K562 (cell line): ENCODE measurements around the gene CLSTN2. TPM values are rescaled to one million over a fixed set of nuclear protein-coding genes. Genes with fewer than 3 reads are reported as not detected.

Experiments
- ATAC-seq: fragments of 200-7000 bp; cut with Tn5 transposase; 3 replicates; pipeline ENCODE4 v1.9.1; 2020; ENCODE audit warnings: moderate library complexity
- BruUV-seq: library from RNA; stranded (reverse); fragments of 400-500 nt; replicated peaks from 2 replicates; lab custom pipeline; 2021; lab: Mats Ljungman, UMichigan
- CTCF ChIA-PET: fragments of 300-600 bp; formaldehyde crosslinking; extraction: SDS; loops from one replicate; lab custom pipeline; 2021; ENCODE audit warnings: low intra/inter-chr PET ratio; lab: Yijun Ruan, JAX
- POLR2A ChIA-PET: fragments of 300-600, 350-650 bp; sonication (Branson Sonifier 250); formaldehyde crosslinking; extraction: SDS; loops from one replicate; lab custom pipeline; 2021; ENCODE audit warnings: antibody characterized with exemption, inconsistent platforms; lab: Yijun Ruan, JAX
- DNase-seq, 4 experiments: peaks; one replicate each; pipeline versions ENCODE4 v3.0.0 to v3.0.0-alpha.2; 2011 to 2018; ENCODE audit warnings: low spot score in 3 of 4, mixed read lengths in 3 of 4; ENCODE audit errors: extremely low read depth in 1 of 4
- FAIRE-seq: peaks from 2 replicates; lab custom pipeline; 2011; peaks lifted over from hg19 to GRCh38; lab: Jason Lieb, UNC
- H2AFZ ChIP-seq: 2 replicates; pipeline ENCODE4 v1.6.0; 2011; ENCODE audit warnings: low read depth, low read length, control low read depth, inconsistent platforms
- H3K27ac ChIP-seq: fragments of 200-600 bp; 3 replicates; pipeline ENCODE4 v1.8.0; 2011; ENCODE audit warnings: low read depth, mild to moderate bottlenecking, control low read depth, inconsistent platforms, low read length, moderate library complexity, mixed read lengths; ENCODE audit errors: extremely low read depth
- H3K27me3 ChIP-seq, 2 experiments: fragments of 300-600 bp in 1 of 2; 2 replicates in 1 of 2; 3 replicates in 1 of 2; pipeline versions ENCODE4 v1.6.0 to v1.8.0; 2011; ENCODE audit warnings: inconsistent platforms in 2 of 2, low read length in 2 of 2, mild to moderate bottlenecking in 1 of 2, mixed read lengths in 1 of 2, moderate library complexity in 1 of 2; ENCODE audit not compliant: control insufficient read depth in 2 of 2, insufficient read depth in 2 of 2
- H3K36me3 ChIP-seq: fragments of 300-600 bp; 3 replicates; pipeline ENCODE4 v1.8.0; 2011; ENCODE audit warnings: mild to moderate bottlenecking, low read length, inconsistent platforms; ENCODE audit not compliant: control insufficient read depth, insufficient read depth
- H3K4me1 ChIP-seq, 2 experiments: fragments of 200-600 bp in 1 of 2; replicated peaks in 1 of 2; 2 replicates in 1 of 2; 3 replicates in 1 of 2; pipeline versions ENCODE4 v1.5.1 to v1.8.0; 2011; ENCODE audit warnings: inconsistent platforms in 2 of 2, low read length in 2 of 2, mild to moderate bottlenecking in 1 of 2, mixed read lengths in 1 of 2, moderate library complexity in 1 of 2; ENCODE audit not compliant: control insufficient read depth in 2 of 2, insufficient read depth in 2 of 2
- H3K4me2 ChIP-seq: 2 replicates; pipeline ENCODE4 v1.6.1; 2011; ENCODE audit warnings: low read length, control low read depth, inconsistent platforms, mixed read lengths; ENCODE audit not compliant: insufficient read depth
- H3K4me3 ChIP-seq: fragments of 200-600 bp; sonication (generic), shearing (Covaris generic); 2 replicates; pipeline ENCODE4 v1.5.1; 2016; ENCODE audit warnings: control low read depth, inconsistent platforms
- H3K79me2 ChIP-seq: fragments of 200-600 bp; 3 replicates; pipeline ENCODE4 v1.8.0; 2011; ENCODE audit warnings: low read length, inconsistent platforms; ENCODE audit not compliant: control insufficient read depth, insufficient read depth
- H3K9ac ChIP-seq, 2 experiments: 2 replicates each; pipeline versions ENCODE4 v1.6.0 to v1.6.1; 2011; ENCODE audit warnings: low read depth in 2 of 2, low read length in 2 of 2, control low read depth in 1 of 2, inconsistent platforms in 1 of 2, mild to moderate bottlenecking in 1 of 2, mixed read lengths in 1 of 2; ENCODE audit not compliant: insufficient read depth in 1 of 2
- H3K9me1 ChIP-seq: one replicate; pipeline ENCODE4 v1.6.0; 2011; ENCODE audit warnings: inconsistent platforms, mild to moderate bottlenecking, low read length, moderate library complexity; ENCODE audit not compliant: control insufficient read depth, insufficient read depth
- H3K9me3 ChIP-seq: replicated peaks from 2 replicates; pipeline ENCODE4 v1.5.1; 2011; ENCODE audit warnings: low read depth, low read length, inconsistent platforms; ENCODE audit not compliant: control insufficient read depth, insufficient read depth
- H4K20me1 ChIP-seq: replicated peaks from 2 replicates; pipeline ENCODE4 v1.6.1; 2011; ENCODE audit warnings: low read length, inconsistent platforms, mixed read lengths; ENCODE audit not compliant: control insufficient read depth, insufficient read depth
- BCL6 ChIP-seq: fragments of 250-450 bp; sonication (Bioruptor Pico); IDR thresholded peaks from 2 replicates; pipeline ENCODE4 v1.4.0; 2020
- CBFA2T3 ChIP-seq: fragments of 450-650 bp; IDR thresholded peaks from 2 replicates; pipeline ENCODE4 v1.6.1; 2017
- CBX2 ChIP-seq: fragments of 200-600 bp; sonication (generic); IDR thresholded peaks from one replicate; pipeline ENCODE4 v1.6.1; 2012; ENCODE audit warnings: mild to moderate bottlenecking, low read length, inconsistent platforms; ENCODE audit not compliant: insufficient read depth, poor library complexity, severe bottlenecking
- FOXP1 ChIP-seq: sonication (generic); formaldehyde crosslinking; IDR thresholded peaks from 2 replicates; pipeline ENCODE4 v1.8.0; 2022; ENCODE audit warnings: mild to moderate bottlenecking, missing genetic modification reagents
- GTF2F1 ChIP-seq: IDR thresholded peaks from 2 replicates; pipeline ENCODE4 v1.6.1; 2011; ENCODE audit warnings: low read depth, low read length, improper control_type of control experiment
- MYBL2 ChIP-seq, 2 experiments: fragments of 450-650 bp in 1 of 2; sonication (generic) in 1 of 2; formaldehyde crosslinking in 1 of 2; IDR thresholded peaks; 2 replicates each; pipeline versions ENCODE4 v1.6.1 to v1.8.1; 2017 to 2022; ENCODE audit warnings: borderline replicate concordance in 1 of 2, inconsistent platforms in 1 of 2, low read depth in 1 of 2, mild to moderate bottlenecking in 1 of 2, missing genetic modification reagents in 1 of 2, moderate library complexity in 1 of 2
- MYC ChIP-seq, 2 experiments: fragments of 250-450 bp in 1 of 2; sonication (Bioruptor Pico) in 1 of 2; IDR thresholded peaks; 2 replicates each; pipeline versions ENCODE4 v1.5.1 to v1.6.1; 2012 to 2021; ENCODE audit warnings: low read depth in 2 of 2, borderline replicate concordance in 1 of 2, improper control_type of control experiment in 1 of 2, low read length in 1 of 2, mild to moderate bottlenecking in 1 of 2, moderate library complexity in 1 of 2
- NONO ChIP-seq, 2 experiments: fragments of 200-400 bp in 1 of 2; fragments of 450-650 bp in 1 of 2; formaldehyde crosslinking in 1 of 2; IDR thresholded peaks; 2 replicates each; pipeline ENCODE4 v1.6.1; 2017; ENCODE audit warnings: low read depth in 2 of 2, mild to moderate bottlenecking in 2 of 2, moderate library complexity in 2 of 2, low read length in 1 of 2
- SMARCE1 ChIP-seq: fragments of 450-650 bp; IDR thresholded peaks from 2 replicates; pipeline ENCODE4 v1.7.1; 2016; ENCODE audit warnings: mild to moderate bottlenecking
- WGBS: fragments of 100-300 bp; shearing (Covaris generic); methylation state at CpG from one replicate; pipeline ENCODE4 v1.1.6; 2016; ENCODE audit warnings: low coverage, mixed read lengths; ENCODE audit not compliant: insufficient coverage; ENCODE audit errors: missing lambda C conversion rate; 5-methylcytosine and 5-hydroxymethylcytosine counted together
- in situ Hi-C: fragments of 300-500 bp; cut with MboI; formaldehyde crosslinking; loops from 4 replicates; pipeline ENCODE4 v1.15.0; 2018; ENCODE audit warnings: inconsistent platforms, mixed read lengths
- intact Hi-C: fragments of 100-400 bp; cut with micrococcal nuclease; formaldehyde crosslinking; loops from 2 replicates; pipeline ENCODE4 v1.14.2; 2022
- polyA plus RNA-seq, 8 experiments: library from polyadenylated mRNA; depleted of rRNA in 4 of 8; stranded (reverse) in 5 of 8; unstranded in 3 of 8; fragments of >200 nt; fragmentation: Nextera tagmentation in 2 of 8; fragmentation: Illumina TruSeq in 1 of 8; extraction: Ambion mirVana in 2 of 8; extraction: Trizol in 1 of 8; gene quantifications; 2 replicates each; pipeline versions ENCODE4 v1.2.1 to v1.2.3, GENCODE V29; 2011 to 2014; ENCODE audit warnings: inconsistent platforms in 1 of 8, missing spikeins in 1 of 8
- total RNA-seq, 7 experiments: library from RNA; depleted of rRNA in 6 of 7; stranded (reverse); fragments of >200 nt in 6 of 7; fragmentation: Illumina TruSeq in 2 of 7; extraction: Trizol in 2 of 7; gene quantifications; 2 replicates each; pipeline versions ENCODE4 v1.2.1 to v1.2.3, GENCODE V29; 2011 to 2021; ENCODE audit warnings: low replicate concordance in 1 of 7
- TF ChIP-seq, protein P1 (sequence below), 2 experiments: fragments of 450-650 bp in 1 of 2; IDR thresholded peaks; 2 replicates each; pipeline ENCODE4 v1.6.1; 2011 to 2017; ENCODE audit warnings: low read depth in 2 of 2, antibody characterized with exemption in 1 of 2, borderline replicate concordance in 1 of 2, low read length in 1 of 2, mild to moderate bottlenecking in 1 of 2, mixed read lengths in 1 of 2; ENCODE audit not compliant: control insufficient read depth in 1 of 2
- TF ChIP-seq, protein P2 (sequence below): fragments of 450-650 bp; IDR thresholded peaks from 2 replicates; pipeline ENCODE4 v1.6.1; 2017; ENCODE audit warnings: antibody characterized with exemption

CLSTN2 gene
- total and polyA plus RNA-seq, 9 of the 15 experiments (the other 6 are each of a cell fraction or from before 2014, with no cell fraction given), result 0.02 to 0.04 (median 0.04) TPM; not detected in 6

DNA sequence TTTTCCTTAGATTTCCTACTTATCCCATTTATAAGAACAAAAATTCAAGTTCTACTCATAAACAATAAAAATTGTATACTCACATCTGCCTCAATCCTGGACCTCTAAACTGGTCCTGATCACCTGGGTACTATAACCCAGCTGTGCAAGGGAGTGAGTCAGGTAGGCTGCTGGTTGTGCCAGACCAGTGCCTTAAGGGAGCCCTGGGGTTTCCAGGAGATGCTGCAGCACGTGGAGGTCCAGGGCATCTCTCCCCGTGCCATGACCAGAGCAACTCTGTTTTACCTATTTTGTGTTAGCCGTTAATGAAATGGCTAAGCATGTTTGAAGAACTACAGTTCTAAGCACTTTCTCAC is 602.7 kb downstream of the CLSTN2 start (continued):
- TF ChIP-seq MYBL2 (IDR thresholded peaks at IDR 0.05; ENCODE audit: low read depth) (no peak), MYBL2 (CRISPR knock-in tag; IDR thresholded peaks at IDR 0.05; ENCODE audit: borderline replicate concordance) (no peak), NONO (IDR thresholded peaks at IDR 0.05; ENCODE audit: low read depth in 2 of 2, low read length in 1 of 2) (no peak), CBFA2T3 (no peak)

DNA sequence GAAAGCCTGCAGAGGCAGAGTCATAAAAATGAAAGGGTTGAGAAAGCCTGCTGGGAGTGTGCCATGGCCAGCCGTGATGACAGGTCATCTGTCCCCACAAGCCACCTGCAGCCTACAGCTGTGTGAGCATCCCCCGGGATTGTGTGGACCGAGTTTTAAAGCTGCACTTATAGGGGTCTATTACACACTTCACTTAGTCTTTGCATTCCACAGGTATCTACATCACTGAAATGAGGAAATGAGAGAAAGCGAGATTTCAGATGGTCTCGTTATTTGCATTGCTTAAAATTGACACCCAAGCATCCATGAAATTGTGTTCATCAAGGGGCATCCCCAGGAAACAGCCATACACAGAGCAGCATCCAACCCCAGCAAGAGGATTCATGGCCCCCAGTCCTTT is 605.3 kb downstream of the CLSTN2 start:
- TF ChIP-seq SMARCE1 (no peak), BCL6 (CRISPR knock-in tag) (no peak), MYC (IDR thresholded peaks at IDR 0.05; ENCODE audit: low read depth, low read length) (no peak), MYC (CRISPR knock-in tag; IDR thresholded peaks at IDR 0.05; ENCODE audit: borderline replicate concordance, low read depth) (no peak), FOXP1 (CRISPR knock-in tag) (no peak), GTF2F1 (no peak), CBX2 (no peak)
- TF ChIP-seq, protein P1, sequence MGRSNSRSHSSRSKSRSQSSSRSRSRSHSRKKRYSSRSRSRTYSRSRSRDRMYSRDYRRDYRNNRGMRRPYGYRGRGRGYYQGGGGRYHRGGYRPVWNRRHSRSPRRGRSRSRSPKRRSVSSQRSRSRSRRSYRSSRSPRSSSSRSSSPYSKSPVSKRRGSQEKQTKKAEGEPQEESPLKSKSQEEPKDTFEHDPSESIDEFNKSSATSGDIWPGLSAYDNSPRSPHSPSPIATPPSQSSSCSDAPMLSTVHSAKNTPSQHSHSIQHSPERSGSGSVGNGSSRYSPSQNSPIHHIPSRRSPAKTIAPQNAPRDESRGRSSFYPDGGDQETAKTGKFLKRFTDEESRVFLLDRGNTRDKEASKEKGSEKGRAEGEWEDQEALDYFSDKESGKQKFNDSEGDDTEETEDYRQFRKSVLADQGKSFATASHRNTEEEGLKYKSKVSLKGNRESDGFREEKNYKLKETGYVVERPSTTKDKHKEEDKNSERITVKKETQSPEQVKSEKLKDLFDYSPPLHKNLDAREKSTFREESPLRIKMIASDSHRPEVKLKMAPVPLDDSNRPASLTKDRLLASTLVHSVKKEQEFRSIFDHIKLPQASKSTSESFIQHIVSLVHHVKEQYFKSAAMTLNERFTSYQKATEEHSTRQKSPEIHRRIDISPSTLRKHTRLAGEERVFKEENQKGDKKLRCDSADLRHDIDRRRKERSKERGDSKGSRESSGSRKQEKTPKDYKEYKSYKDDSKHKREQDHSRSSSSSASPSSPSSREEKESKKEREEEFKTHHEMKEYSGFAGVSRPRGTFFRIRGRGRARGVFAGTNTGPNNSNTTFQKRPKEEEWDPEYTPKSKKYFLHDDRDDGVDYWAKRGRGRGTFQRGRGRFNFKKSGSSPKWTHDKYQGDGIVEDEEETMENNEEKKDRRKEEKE (IDR thresholded peaks at IDR 0.05; ENCODE audit: borderline replicate concordance in 1 of 2, control insufficient read depth in 1 of 2, low read depth in 2 of 2, low read length in 1 of 2), result no peak
- TF ChIP-seq, protein P2, sequence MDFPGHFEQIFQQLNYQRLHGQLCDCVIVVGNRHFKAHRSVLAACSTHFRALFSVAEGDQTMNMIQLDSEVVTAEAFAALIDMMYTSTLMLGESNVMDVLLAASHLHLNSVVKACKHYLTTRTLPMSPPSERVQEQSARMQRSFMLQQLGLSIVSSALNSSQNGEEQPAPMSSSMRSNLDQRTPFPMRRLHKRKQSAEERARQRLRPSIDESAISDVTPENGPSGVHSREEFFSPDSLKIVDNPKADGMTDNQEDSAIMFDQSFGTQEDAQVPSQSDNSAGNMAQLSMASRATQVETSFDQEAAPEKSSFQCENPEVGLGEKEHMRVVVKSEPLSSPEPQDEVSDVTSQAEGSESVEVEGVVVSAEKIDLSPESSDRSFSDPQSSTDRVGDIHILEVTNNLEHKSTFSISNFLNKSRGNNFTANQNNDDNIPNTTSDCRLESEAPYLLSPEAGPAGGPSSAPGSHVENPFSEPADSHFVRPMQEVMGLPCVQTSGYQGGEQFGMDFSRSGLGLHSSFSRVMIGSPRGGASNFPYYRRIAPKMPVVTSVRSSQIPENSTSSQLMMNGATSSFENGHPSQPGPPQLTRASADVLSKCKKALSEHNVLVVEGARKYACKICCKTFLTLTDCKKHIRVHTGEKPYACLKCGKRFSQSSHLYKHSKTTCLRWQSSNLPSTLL, result no peak
- TF ChIP-seq, all 486 proteins: peak for 0
- ATAC-seq, result no peak
- H3K27ac ChIP-seq, result no peak overlapping the region
- H3K27me3 ChIP-seq, result no peaks in the 10 kb centered on the region
- ChIA-PET POLR2A (no interaction called here), CTCF (no interaction called here)
- DNase-seq, result no peak
- H3K9me3 ChIP-seq, result no peaks in the 10 kb centered on the region
- no peaks in the 10 kb centered on the region for H3K9me1 ChIP-seq
- H4K20me1 ChIP-seq, result no peaks in the 10 kb centered on the region
- 0% methylated on average over 5 of the region's 5 CpGs for WGBS
- H3K79me2 ChIP-seq, result no peaks in the 10 kb centered on the region
- no peaks in the 10 kb centered on the region for H3K36me3 ChIP-seq
- H2AFZ ChIP-seq, result no peak overlapping the region
- no peak overlapping the region for H3K4me2 ChIP-seq
- no peak overlapping the region for H3K9ac ChIP-seq
- in situ Hi-C loops (no loop called here), intact Hi-C loops (no loop called here)
- BruUV-seq, result no TSS peak
- no peak for FAIRE-seq
- H3K4me1 ChIP-seq, result no peaks in the 10 kb centered on the region
- no peak overlapping the region for H3K4me3 ChIP-seq
